ENCODE measurements around the gene ACO2. TPM values are rescaled to one million over a fixed set of nuclear protein-coding genes. Genes with fewer than 3 reads are reported as not detected.

Gene ACO2
- total RNA-seq, 1 donor from 2014 or later = 153 TPM

DNA sequence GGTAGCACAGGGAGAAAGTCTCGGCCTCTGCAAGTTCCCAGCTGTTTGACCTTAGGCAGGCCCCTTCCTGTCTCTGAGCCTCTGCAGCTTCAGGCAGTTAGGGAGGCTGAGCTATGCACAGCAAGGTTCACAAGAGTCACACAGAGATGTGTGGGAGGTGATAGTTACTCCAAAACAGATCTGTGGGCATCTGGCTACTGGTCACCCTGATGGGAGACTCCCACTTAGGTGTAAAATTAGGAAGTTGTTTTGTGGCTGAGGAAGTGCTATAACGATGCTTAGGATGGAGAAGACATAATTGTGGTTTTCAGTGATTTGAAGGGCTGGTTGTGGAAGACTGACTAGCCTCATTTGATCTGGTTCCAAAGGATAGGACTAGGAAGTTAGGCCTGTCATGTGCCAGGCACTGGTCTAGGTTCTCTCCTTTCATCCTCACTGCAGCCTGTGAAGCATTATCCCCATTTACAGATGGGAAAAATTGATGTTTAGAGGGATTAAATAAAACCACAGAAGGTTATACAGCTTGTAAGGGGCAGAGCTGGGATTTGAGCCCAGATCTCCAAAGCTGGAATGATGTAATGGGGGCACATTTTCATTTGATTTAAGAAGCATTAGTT lies 13.5 kb downstream of the ACO2 start:
- Mint-ChIP-seq H3K27ac (peak overlapping the region; percentile 96), H3K27me3 (no peaks in the 10 kb centered on the region), H3K36me3 (ENCODE audit: low read depth) (peaks cover 9% of the 10 kb centered on the region), H3K4me3 (peak overlapping the region; percentile 0), H3K4me1 (peaks cover 92% of the 10 kb centered on the region), H3K9me3 (no peaks in the 10 kb centered on the region)
- ATAC-seq (ENCODE audit: low read depth) (no peak), DNase-seq (no peak)
- TF ChIP-seq, protein P1, sequence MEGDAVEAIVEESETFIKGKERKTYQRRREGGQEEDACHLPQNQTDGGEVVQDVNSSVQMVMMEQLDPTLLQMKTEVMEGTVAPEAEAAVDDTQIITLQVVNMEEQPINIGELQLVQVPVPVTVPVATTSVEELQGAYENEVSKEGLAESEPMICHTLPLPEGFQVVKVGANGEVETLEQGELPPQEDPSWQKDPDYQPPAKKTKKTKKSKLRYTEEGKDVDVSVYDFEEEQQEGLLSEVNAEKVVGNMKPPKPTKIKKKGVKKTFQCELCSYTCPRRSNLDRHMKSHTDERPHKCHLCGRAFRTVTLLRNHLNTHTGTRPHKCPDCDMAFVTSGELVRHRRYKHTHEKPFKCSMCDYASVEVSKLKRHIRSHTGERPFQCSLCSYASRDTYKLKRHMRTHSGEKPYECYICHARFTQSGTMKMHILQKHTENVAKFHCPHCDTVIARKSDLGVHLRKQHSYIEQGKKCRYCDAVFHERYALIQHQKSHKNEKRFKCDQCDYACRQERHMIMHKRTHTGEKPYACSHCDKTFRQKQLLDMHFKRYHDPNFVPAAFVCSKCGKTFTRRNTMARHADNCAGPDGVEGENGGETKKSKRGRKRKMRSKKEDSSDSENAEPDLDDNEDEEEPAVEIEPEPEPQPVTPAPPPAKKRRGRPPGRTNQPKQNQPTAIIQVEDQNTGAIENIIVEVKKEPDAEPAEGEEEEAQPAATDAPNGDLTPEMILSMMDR (IDR thresholded peaks at IDR 0.05) = no peak
- intact Hi-C loops (cut with micrococcal nuclease) = no loop called here
- CTCF ChIA-PET = interaction anchor here (1.1 to 1.9 kb wide), 3 partner anchors 14 to 79 kb away, joined by 4 to 7 read pairs (median 7); partner anchors contain the start of genes ACO2 and PHF5A
- POLR2A ChIA-PET = interaction anchor here (0.5 to 17.5 kb wide), 5 partner anchors 8 to 35 kb away, joined by 4 to 584 read pairs (median 5); partner anchors contain the start of genes ACO2, PHF5A and TOB2

DNA sequence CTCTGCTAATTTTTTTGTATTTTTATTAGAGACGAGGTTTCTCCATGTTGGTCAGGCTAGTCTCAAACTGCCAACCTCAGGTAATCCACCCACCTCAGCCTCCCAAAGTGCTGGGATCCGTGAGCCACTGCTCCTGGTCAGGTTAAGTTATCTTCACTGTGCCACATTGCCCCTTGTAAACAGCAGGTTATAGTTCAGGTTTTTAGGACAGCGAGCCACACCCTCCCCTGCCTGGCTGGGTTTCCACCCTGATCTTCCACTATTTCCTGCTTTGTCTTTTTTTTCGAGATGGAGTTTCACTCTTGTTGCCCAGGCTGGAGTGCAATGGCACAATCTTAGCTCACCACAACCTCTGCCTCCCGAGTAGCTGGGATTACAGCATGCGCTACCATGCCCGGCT lies 16.1 kb downstream of the ACO2 start:
- Mint-ChIP-seq H3K27me3 (no peaks in the 10 kb centered on the region), H3K27ac (peak overlapping the region; percentile 68), H3K9me3 (no peaks in the 10 kb centered on the region), H3K36me3 (ENCODE audit: low read depth) (peaks cover 22% of the 10 kb centered on the region), H3K4me3 (peak overlapping the region; percentile 65), H3K4me1 (peaks cover 81% of the 10 kb centered on the region)
- CTCF ChIA-PET = interaction anchor here (0.9 to 1.0 kb wide), 2 partner anchors 16 to 81 kb away, joined by 3 to 6 read pairs; no protein-coding TSS in a partner anchor
- DNase-seq (no peak), ATAC-seq (ENCODE audit: low read depth) (no peak)
- POLR2A ChIA-PET = interaction anchor here (0.6 to 2.0 kb wide), 7 partner anchors 8 to 445 kb away, joined by 3 to 7 read pairs (median 4); partner anchors contain the start of genes TEF and TOB2
- intact Hi-C loops (cut with micrococcal nuclease) = no loop called here
- TF ChIP-seq, protein P1 (IDR thresholded peaks at IDR 0.05) = no peak

DNA sequence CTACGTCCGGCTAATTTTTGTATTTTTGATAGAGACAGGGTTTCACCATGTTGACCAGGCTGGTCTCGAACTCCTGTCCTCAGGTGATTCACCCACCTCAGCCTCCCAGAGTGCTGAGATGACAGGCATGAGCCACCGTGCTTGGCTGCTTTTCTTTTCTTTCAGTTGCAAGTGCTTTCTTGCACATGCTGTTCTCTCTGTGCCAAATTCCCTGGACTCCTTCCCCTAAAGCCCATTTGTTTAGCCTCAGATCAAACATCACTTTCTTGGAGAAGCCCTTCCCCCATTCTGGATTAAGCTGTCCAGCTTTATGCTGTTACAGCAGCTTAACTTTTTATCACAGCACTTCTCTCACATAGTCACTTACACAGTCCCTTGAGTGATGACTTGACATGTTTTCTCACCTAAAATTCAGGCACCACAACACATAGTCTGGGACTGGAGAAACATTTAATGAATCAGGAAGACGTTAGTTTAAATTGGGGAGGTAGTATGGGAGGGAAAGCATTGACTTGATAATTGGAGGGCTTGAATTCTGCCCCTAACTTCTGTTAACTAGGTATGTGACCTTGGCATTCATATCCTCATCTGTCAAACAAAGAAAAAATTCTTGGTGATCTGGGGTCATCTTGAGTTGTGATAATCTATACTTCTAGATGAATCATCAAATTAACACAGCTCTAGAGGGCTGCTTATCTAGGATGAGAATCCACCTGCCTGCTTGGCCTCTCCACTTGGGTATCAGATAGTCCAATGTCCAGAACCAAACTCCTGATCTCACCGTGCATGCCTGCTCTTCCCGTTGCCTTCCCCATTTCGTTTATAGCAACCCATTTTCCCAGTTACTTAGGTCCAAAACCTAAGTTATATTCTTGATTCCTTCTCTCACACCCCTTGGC lies 18.4 kb downstream of the ACO2 start:
- Mint-ChIP-seq H3K4me3 (no peak overlapping the region), H3K4me1 (peaks cover 64% of the 10 kb centered on the region), H3K27ac (peak overlapping the region; percentile 73), H3K36me3 (ENCODE audit: low read depth) (peaks cover 27% of the 10 kb centered on the region), H3K9me3 (no peaks in the 10 kb centered on the region), H3K27me3 (no peaks in the 10 kb centered on the region)
- TF ChIP-seq, protein P1 (IDR thresholded peaks at IDR 0.05) = no peak
- no peak for DNase-seq
- no peak for ATAC-seq (ENCODE audit: low read depth)
- ChIA-PET CTCF (no interaction called here), POLR2A (interaction anchor here (2.0 to 2.2 kb wide), 2 partner anchors 8 to 40 kb away, joined by 6 to 17 read pairs; partner anchors contain the start of gene TOB2)
- intact Hi-C loops (cut with micrococcal nuclease) = no loop called here

DNA sequence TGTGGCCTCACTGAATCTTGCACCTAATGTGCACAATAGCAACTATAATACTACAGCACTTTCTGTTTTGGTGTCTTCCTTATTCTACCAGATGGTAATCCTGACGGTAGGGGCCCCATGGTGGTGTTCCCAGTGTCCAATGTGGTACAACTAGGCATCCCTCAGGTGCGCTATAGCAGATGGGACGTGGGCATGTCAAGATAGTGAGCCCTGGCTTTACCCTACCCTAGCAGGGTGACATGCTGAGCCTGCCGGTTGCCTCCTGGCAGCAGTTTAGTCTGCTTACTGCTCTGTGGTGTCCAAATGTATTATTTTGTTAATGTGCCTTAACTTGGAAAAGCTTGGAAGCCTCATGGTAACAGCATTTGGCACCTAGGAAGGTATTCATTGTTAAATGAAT lies 19.2 kb downstream of the ACO2 start:
- Mint-ChIP-seq H3K27ac (peak overlapping the region; percentile 13), H3K4me3 (no peak overlapping the region), H3K4me1 (peaks cover 56% of the 10 kb centered on the region), H3K27me3 (no peaks in the 10 kb centered on the region), H3K36me3 (ENCODE audit: low read depth) (peaks cover 27% of the 10 kb centered on the region), H3K9me3 (no peaks in the 10 kb centered on the region)
- TF ChIP-seq, protein P1 (IDR thresholded peaks at IDR 0.05) = no peak
- ChIA-PET CTCF (interaction anchor here (0.7 kb wide), 1 partner anchor 84 kb away, joined by 4 read pairs; no protein-coding TSS in a partner anchor), POLR2A (interaction anchor here (1.5 to 2.2 kb wide), 2 partner anchors 9 to 41 kb away, joined by 4 to 17 read pairs; partner anchors contain the start of gene TOB2)
- DNase-seq (no peak), ATAC-seq (ENCODE audit: low read depth) (no peak)
- intact Hi-C loops (cut with micrococcal nuclease) = no loop called here
